ENCODE measurements around the gene STN1.

Gene STN1

DNA sequence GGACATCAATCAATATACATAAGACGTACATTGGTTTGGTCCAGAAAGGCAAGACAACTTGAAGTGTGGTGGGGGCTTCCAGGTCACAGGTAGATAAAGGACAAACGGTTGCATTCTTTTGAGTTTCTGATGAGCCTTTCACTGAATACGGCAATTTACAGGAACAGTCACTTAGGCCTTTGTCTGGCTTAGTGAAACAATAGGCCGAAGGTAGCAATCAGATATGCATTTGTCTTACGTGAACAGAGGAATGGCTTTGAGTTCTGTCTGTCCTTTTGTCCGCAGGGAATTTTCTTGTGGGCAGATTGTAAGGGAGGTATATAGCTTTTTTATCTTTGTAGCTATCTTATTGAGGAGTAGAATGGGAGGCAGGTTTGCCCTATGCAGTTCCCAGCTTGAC is 10.8 kb upstream of the STN1 start:
- DNase-seq = no peak

DNA sequence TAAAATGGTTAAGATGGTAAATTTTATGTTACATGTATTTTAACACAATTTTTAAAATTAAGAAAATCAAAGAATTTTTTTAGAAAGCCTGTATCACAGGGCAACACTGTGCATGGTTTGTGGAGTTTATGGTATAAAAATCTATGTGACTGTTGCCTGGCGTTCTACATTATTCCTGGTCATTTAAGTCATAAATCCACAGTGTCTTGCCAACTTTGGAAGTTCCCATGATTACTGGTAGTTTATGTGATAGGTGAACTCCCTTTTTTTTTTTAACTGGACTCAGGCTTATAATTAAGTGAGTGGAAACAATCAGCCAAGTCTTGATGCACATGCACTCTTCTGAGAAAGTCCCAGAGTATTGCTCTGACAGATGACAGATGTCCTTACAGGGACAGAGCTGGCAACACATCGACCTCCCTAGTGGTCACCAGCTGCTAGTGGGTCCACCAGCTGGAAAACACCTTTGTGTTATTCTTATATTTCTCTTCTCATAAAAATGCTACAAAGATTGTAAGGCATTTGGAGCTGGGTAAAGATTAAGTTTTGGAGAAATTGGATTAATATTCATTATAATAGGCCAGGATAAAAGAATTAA is 8.8 kb upstream of the STN1 start:
- no peak for DNase-seq

- no peak for DNase-seq
Observed at GRCh38 chr10:103925591-103925990, 7.6 kb upstream of the STN1 start.

DNA sequence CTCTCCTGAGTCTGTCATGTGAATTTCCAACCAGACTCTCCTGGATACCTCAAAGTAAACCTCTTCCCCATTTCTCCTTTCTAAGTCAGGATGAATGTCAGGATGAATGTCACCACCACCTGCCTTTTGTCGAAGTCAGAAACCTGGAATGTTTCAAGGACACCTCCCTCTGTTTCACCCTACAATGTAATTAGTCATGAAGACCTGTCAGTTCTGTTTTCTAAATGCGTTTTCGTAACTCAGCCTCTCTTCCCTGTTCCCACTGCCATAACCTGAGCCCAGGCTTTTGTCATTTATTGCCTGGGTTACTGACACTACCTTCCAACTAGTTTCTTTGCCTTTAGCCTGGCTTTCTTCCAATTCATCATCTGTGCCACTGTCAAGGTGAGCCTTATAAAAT is 5.5 kb upstream of the STN1 start:
- DNase-seq = no peak

DNA sequence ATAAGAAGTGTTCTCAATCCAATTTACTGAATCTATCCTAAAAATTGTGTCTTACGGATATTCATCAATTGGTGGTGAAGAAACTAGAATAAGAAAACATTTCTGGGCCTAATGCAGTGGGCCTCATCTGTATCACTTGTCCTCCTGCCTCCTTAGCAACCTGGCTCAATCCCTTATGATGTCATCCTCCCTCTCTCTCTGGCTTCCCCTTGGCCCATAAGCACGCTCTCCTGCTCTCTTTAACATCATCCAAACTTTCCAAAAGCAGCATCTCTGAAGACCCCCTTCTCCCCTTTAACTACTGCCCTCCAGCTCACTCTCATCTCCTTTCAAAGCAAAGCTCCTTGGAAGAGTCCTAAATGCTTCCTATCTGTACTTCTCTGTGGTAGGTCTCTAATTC is 4.7 kb upstream of the STN1 start:
- DNase-seq = no peak

- DNase-seq = no peak
Observed at GRCh38 chr10:103921750-103922195, 3.8 kb upstream of the STN1 start.

DNA sequence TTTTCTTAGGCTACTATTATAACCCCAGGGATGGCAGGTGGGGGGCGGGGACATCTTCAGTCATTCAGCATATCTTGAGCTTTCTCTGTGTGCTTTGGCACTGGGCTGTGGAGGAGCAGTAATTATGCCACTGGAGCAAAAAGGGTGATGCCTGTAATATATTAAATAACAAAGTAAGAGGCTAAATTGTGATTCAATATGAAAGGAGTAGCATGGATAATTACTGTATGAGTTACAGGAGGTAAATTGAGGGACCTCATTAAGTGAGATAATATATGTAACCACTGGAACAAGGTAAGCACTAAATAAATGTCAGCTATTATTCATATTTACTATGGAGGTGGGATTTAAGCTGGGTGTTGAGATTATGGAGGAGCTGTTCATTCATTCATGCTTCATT is 3.3 kb upstream of the STN1 start:
- no peak for DNase-seq

DNA sequence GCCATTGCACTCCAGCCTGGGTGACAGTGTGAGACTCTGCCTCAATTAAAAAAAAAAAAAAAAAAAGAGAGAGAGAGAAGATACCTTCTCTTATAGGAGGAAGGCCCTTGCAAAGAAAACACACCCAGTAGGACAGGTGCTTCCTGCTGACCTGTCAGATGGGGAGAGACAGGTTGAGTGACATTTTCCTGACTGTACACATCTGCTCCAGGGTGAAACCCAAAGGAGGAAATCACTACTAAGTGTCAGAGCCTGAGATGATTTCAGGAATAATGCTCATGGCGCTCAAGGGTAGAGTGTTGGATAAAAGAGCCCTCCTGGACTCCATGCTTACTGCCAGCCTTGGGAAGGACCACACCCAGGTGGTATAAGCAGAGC is 1.7 kb upstream of the STN1 start:
- DNase-seq = no peak

DNA sequence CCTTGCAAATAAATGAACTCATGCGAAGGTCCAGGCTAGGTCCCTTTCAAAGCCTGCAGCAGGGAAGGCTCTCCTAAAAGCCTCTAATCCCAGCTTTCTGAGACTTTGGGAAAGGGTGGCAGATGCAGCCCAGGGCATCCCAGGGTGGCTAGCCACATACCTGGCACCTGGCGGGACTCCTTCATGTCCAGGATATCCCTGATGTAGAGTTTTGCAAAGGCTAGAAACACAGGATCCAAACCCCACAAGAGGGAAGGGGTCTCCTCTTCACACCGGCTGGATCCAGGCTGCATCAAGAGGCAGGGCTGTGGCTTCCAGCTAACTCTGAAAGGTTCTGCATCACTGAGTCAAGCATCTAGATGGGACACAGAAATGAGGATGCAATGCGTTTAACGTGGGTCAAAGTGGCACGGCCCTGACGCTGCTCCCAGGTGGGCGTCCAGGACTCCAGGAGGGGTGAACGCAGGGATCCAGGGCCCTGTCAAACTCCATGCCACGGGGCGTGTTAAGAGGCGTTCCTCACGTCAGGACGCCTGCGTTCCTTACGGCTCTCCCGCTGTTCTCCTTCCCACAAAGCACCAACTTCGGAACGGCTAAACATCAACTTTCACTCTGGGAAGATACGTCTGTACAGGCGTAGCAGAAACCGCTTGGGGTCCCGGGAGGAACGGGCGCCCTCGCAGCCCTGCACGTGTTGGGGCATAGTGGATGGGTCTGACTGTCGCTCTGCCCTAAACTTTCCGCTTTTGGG is 507 bp downstream of the STN1 start:
- no peak for DNase-seq

DNA sequence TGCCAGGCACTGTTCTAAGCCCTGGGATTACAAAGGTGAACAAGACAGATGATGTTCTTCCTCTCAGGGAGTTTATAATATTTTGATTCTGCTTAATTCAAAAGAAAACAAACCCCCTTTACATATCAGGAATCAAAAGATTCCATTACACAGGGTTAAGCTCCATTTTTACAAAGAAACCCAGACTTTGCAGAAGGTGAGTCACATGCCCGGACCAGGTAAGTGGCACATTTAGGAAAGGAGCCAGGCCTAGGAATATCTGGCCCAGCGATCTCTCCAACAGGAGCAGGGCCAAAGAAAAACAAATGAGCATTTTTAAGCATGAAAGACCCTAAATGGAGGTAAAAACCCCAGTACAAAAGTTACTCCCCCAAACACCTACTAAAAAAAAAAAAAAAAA is 1.1 kb downstream of the STN1 start:
- DNase-seq = no peak

- DNase-seq = no peak
Observed at GRCh38 chr10:103916254-103916653, 1.7 kb downstream of the STN1 start.

DNA sequence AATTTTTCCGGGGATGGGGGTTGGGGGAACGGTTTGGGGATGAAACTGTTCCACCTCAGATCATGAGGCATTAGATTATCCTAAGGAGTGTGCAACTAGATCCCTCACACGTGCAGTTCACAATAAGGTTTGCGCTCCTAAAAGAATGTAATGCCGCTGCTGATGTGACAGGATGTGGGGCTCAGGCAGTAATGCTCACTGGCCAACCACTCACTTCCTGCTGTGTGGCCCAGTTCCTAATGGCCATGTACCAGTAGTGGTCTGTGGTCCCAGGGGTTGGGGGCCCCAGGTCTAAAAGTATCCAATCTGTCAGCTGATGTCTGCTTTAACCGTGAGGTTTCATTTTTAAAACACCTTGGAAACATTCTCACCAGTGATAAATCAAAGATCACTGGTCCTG is 2.2 kb downstream of the STN1 start:
- peak; percentile 19 for DNase-seq

DNA sequence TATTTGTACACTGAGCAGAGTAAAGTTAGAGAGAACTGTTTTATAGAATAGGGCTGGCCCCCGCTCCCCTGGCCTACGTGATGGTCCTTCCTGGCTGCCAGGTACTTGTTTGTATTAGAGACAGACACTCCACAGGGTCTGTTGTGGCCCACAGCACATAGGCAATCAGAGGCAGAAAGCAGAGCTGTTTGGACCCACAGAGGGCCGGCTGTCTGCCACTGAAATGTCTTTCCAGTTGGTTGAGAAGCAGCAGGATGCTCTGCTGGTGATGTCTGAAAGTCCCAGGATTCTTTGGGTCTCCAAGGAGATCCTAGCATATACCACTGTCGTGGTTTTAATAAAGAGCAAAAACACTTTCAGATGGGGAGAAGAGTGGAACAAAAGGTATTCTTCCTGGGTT is 5.2 kb downstream of the STN1 start:
- DNase-seq = no peak

- peak; percentile 52 for DNase-seq
Observed at GRCh38 chr10:103911021-103911459, 6.9 kb downstream of the STN1 start.

DNA sequence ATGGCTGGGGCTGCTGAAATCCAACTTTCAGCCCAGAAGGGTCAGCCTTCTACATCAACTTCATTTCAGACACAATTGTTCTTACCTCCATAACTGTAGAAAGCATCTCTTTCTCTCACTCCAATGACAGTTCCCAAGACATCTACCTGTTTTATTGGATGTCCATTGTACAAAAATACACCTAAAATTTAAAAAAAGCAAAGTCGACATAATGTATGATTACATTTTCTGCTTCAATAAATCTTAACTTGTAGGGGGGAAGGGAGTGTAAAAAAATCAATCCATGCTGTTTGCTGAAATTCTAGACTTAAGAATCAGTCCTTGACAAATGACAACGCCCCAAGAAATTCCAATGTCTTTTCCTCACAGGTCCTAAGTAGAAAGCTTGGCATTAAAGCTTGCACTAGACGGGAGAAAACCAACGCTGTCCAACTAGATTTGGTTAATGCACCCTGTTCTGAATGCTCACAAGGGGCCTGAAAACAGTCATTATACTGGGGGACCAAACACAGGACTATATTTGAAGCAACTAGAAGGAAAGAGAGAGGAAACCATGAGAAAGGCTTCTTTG is 7.5 kb downstream of the STN1 start:
- no peak for DNase-seq

- DNase-seq = no peak
Observed at GRCh38 chr10:103905441-103905840, 12.5 kb downstream of the STN1 start.

DNA sequence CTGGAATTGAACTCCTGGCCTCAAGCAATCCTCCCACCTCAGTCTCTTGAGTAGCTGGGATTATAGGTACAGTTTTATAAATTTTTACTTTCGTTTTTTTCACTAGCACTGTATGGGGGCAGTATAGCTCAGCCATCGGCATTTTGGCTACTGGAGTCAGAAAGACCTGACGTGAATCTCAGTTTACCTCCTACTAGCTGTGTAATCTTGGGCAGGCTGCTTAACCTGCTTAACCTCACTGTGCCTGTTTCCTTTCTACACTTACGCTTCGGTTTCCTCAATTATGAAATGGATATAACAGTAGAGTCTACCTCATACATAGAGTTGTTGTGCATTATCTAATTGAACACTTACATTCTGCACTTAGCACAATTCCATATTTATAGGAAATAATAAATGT is 16.7 kb downstream of the STN1 start:
- DNase-seq = no peak

- DNase-seq = no peak
Observed at GRCh38 chr10:103899312-103899711, 18.7 kb downstream of the STN1 start.

- no peak for DNase-seq
Observed at GRCh38 chr10:103897241-103897774, 20.7 kb downstream of the STN1 start.

- no peak for DNase-seq
Observed at GRCh38 chr10:103896225-103896624, 21.8 kb downstream of the STN1 start.

GRCh38 chr10:103895411-103896186 is 22.4 kb downstream of the STN1 start:
- no peak for DNase-seq

DNA sequence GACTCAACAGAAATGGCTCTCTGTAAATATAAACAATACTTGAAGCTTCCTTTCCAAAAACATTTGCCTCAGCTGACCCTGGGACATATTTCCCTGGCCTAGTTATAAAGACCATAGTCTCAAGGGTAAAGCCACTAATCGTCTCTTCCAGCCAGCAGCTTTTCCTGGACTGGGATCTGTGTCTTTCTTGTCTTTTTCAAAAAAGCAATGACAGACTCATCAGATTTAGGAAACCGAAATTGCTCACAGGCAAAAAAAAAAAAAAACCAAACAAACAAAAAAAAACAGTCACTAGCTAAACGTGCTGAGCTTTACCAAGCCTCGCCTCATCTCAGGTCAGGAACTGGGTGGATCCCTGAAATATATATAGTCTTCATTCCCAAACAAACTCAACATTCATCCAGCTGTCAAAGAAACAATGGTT is 23.5 kb downstream of the STN1 start:
- no peak for DNase-seq

DNA sequence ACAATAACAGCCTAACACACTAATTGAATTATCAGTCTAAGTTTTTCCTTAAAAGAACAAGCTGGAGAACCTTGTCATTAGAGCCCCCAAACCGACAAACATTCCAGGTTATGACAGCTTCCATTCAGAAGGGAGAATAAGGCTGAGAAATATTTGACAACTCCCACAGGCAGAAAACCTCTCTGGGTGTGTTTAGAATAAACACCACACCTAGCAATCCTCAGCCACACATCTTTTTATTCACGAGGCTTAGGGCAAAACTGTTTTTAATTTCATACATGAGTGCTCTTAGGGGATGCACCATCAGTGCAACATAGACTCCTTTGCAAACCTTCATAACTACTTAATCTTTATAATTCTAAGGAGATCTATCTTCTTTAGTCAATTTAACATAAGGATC is 24.2 kb downstream of the STN1 start:
- no peak for DNase-seq

Data from activated gamma-delta T cell treated with Interleukin-2 at 50 U/mL for 16 hours (primary cell).